HCT116 (cell line): ENCODE data around the gene ACVR1B.

Experiments
- CTCF ChIP-seq, 3 experiments: fragments of 200-600 bp in 1 of 3; sonication (generic) in 1 of 3; IDR thresholded peaks in 2 of 3; conservative IDR thresholded peaks in 1 of 3; 2 replicates each; pipeline ENCODE4 v1.5.1; 2012 to 2017; ENCODE audit warnings: low read depth in 2 of 3, low read length in 2 of 3, antibody characterized with exemption in 1 of 3, borderline replicate concordance in 1 of 3, control low read depth in 1 of 3, mild to moderate bottlenecking in 1 of 3, mixed read lengths in 1 of 3, mixed run types in 1 of 3, moderate library complexity in 1 of 3; ENCODE audit not compliant: insufficient read depth in 1 of 3
- POLR2A ChIP-seq: IDR thresholded peaks from 2 replicates; pipeline ENCODE4 v1.7.0; 2011; ENCODE audit warnings: borderline replicate concordance; ENCODE audit not compliant: insufficient read depth, insufficient read length; ENCODE audit errors: extremely low read depth
- SP1 ChIP-seq: IDR thresholded peaks from 2 replicates; pipeline ENCODE4 v1.6.1; 2012; ENCODE audit warnings: low read depth
- TF ChIP-seq, protein P1 (sequence below): IDR thresholded peaks from 2 replicates; pipeline ENCODE4 v1.6.1; 2011; ENCODE audit warnings: mild to moderate bottlenecking, low read length, moderate library complexity; ENCODE audit not compliant: insufficient replicate concordance; ENCODE audit errors: extremely low read depth

- TF ChIP-seq SP1: no peak
- no peak for TF ChIP-seq POLR2A
- TF ChIP-seq CTCF (IDR thresholded peaks at IDR 0.05 in 2 of 3, conservative IDR thresholded peaks at IDR 0.05 in 1 of 3; ENCODE audit: borderline replicate concordance in 1 of 3, insufficient read depth in 1 of 3, low read depth in 2 of 3, low read length in 2 of 3): no peak
- TF ChIP-seq, protein P1, sequence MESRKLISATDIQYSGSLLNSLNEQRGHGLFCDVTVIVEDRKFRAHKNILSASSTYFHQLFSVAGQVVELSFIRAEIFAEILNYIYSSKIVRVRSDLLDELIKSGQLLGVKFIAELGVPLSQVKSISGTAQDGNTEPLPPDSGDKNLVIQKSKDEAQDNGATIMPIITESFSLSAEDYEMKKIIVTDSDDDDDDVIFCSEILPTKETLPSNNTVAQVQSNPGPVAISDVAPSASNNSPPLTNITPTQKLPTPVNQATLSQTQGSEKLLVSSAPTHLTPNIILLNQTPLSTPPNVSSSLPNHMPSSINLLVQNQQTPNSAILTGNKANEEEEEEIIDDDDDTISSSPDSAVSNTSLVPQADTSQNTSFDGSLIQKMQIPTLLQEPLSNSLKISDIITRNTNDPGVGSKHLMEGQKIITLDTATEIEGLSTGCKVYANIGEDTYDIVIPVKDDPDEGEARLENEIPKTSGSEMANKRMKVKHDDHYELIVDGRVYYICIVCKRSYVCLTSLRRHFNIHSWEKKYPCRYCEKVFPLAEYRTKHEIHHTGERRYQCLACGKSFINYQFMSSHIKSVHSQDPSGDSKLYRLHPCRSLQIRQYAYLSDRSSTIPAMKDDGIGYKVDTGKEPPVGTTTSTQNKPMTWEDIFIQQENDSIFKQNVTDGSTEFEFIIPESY: no peak
These were observed 44.9 kb upstream of the ACVR1B start for GRCh38 chr12:51906430-51907082.
